Amniotic stem cell (primary cell): ENCODE results near the gene PDPK1.
"Not testable (repeated sequence)": the region's sequence is repeated elsewhere in the genome, so short reads cannot be mapped to it uniquely, and the experiment has no call there.

Experiments
- DNase-seq: peaks from one replicate; lab custom pipeline; 2025; lab: John Stamatoyannopoulos, UW

Gene PDPK1

GRCh38 chr16:2587891-2588565 is 50.2 kb downstream of the PDPK1 start:
- no peak for DNase-seq

- no peak for DNase-seq
Measured at GRCh38 chr16:2591476-2592240, 53.8 kb downstream of the PDPK1 start.

- DNase-seq: no peak
Measured at GRCh38 chr16:2592786-2593185, 55.0 kb downstream of the PDPK1 start.

- DNase-seq: no peak
Measured at GRCh38 chr16:2595393-2596205, 57.8 kb downstream of the PDPK1 start.

GRCh38 chr16:2596747-2597559 is 59.1 kb downstream of the PDPK1 start:
- DNase-seq: no peak

- no peak for DNase-seq
Measured at GRCh38 chr16:2597560-2597902, 59.7 kb downstream of the PDPK1 start.

GRCh38 chr16:2598133-2598641 is 60.4 kb downstream of the PDPK1 start:
- no peak for DNase-seq

- no peak for DNase-seq
Measured at GRCh38 chr16:2598723-2599122, 60.9 kb downstream of the PDPK1 start.

- DNase-seq: not testable (repeated sequence)
Measured at GRCh38 chr16:2599165-2599564, 61.3 kb downstream of the PDPK1 start.

- not testable (repeated sequence) for DNase-seq
Measured at GRCh38 chr16:2599785-2600184, 62.0 kb downstream of the PDPK1 start.

- DNase-seq: not testable (repeated sequence)
Measured at GRCh38 chr16:2601301-2602025, 63.6 kb downstream of the PDPK1 start.

- not testable (repeated sequence) for DNase-seq
Measured at GRCh38 chr16:2602175-2602574, 64.4 kb downstream of the PDPK1 start.

- DNase-seq: peak; percentile 97
Measured at GRCh38 chr16:2603165-2604015, 65.6 kb downstream of the PDPK1 start.

- DNase-seq: not testable (repeated sequence)
Measured at GRCh38 chr16:2604016-2604369, 66.2 kb downstream of the PDPK1 start.

GRCh38 chr16:2606820-2607219 is 69.0 kb downstream of the PDPK1 start:
- DNase-seq: not testable (repeated sequence)

- not testable (repeated sequence) for DNase-seq
Measured at GRCh38 chr16:2609345-2609744, 71.5 kb downstream of the PDPK1 start.

GRCh38 chr16:2609827-2610470 is 72.1 kb downstream of the PDPK1 start:
- no peak for DNase-seq

GRCh38 chr16:2610781-2611498 is 73.1 kb downstream of the PDPK1 start:
- DNase-seq: no peak

GRCh38 chr16:2611499-2611862 is 73.7 kb downstream of the PDPK1 start:
- DNase-seq: no peak
